Right ventricle myocardium inferior (tissue), 1 donor: Measurements from ENCODE around the gene IFI6. TPM values are rescaled to one million over a fixed set of nuclear protein-coding genes. Genes with fewer than 3 reads are reported as not detected.
A peak's percentile ranks its signal among the peaks of the same experiment; 100 is the strongest.
"Not testable (repeated sequence)": the region's sequence is repeated elsewhere in the genome, so short reads cannot be mapped to it uniquely, and the experiment has no call there.

ENCODE experiments used
- ATAC-seq: fragments of 200-7000 bp; cut with Tn5 transposase; one replicate; pipeline ENCODE4 v1.9.1; 2020; ENCODE audit warnings: mild to moderate bottlenecking, moderate library complexity
- DNase-seq: peaks from one replicate; pipeline ENCODE4 v3.0.0; 2021; ENCODE audit errors: missing footprints
- intact Hi-C: fragments of 100-400 bp; cut with DNase I; formaldehyde crosslinking; loops from one replicate; pipeline ENCODE4 v1.11.0; 2022
- long read RNA-seq: library from polyadenylated mRNA; unstranded; transcript quantifications from one replicate; pipeline ENCODE4 v2.0.0, GENCODE V29; 2021
- total RNA-seq: library from RNA; stranded (reverse); fragmentation: NEBNext Ultra II Directional; extraction: Animal tissue kit (Norgen Biotek cat#: 25700); gene quantifications from one replicate; pipeline ENCODE4 v1.2.1, GENCODE V29; 2021
- donor health status: DM: no; HTN: yes; CAD: no; lungs with severe emphysema.

IFI6 gene
- total RNA-seq = 34.6 TPM
- long read RNA-seq, transcript IFI6-202 (5 exons, 841 nt) = major isoform, 12 of 14 reads
- long read RNA-seq, partial matches to known transcripts = 0 of 14 reads
- long read RNA-seq, other reads (novel, unspliced or antisense) = 0 of 14 reads

- DNase-seq (peak; percentile 87), ATAC-seq (peak; percentile 98)
- intact Hi-C loops = loop anchor here (2.0 kb wide), 1 partner anchor 53 kb away; the partner anchor contains the start of gene FAM76A
These were observed at the start of gene IFI6 for GRCh38 chr1:27671964-27672749. Gene IFI6, minus strand, starts transcription at chr1:27672192. Its CDS starts 2,878 bp downstream, at chr1:27669314.

GRCh38 chr1:27719286-27720251 is 47.6 kb upstream of the IFI6 start:
- intact Hi-C loops = no loop called here
- no peak for DNase-seq
- no peak for ATAC-seq

- no peak for ATAC-seq
- intact Hi-C loops = no loop called here
These were observed 44.4 kb upstream of the IFI6 start for GRCh38 chr1:27716262-27716895.

GRCh38 chr1:27713869-27714513 is 42.0 kb upstream of the IFI6 start:
- intact Hi-C loops = no loop called here
- no peak for DNase-seq
- no peak for ATAC-seq

More at GRCh38 chr1:27716262-27716895, 44.4 kb upstream of the IFI6 start:
- DNase-seq = no peak

DNA sequence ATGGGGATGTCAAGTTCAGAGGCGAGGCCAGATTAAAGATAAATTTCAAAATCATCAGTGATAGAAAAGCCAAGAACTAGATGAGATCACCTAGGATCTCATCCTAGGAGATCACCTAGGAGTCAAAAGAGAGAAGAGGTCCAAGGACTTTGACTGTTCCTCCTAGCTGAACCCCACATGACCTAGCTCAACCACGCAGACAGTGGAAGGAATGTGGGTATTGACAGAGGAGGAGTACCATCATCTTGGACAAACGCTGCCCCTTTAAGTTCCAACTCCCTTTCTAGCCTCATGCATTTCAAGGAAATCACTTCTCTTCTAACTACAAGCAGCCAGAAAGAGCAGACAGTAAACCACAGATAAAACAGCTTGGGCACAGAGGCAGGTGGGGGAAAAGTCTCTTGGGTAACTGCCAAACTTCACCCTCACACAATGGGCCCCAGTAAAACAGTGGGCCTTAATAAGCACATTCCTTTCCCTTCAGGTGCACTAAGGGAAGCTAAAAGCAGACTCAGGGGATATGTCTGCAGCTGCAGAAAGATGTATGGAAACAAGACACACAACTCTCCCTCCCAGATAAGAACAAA is 41.2 kb upstream of the IFI6 start:
- DNase-seq (no peak), ATAC-seq (no peak)
- intact Hi-C loops = no loop called here

GRCh38 chr1:27710574-27710973 is 38.6 kb upstream of the IFI6 start:
- no peak for DNase-seq
- intact Hi-C loops = no loop called here
- no peak for ATAC-seq

GRCh38 chr1:27705545-27705944 is 33.6 kb upstream of the IFI6 start:
- ATAC-seq = no peak
- intact Hi-C loops = no loop called here

GRCh38 chr1:27704958-27705357 is 33.0 kb upstream of the IFI6 start:
- intact Hi-C loops = no loop called here
- DNase-seq (no peak), ATAC-seq (no peak)

More at GRCh38 chr1:27705545-27705944, 33.6 kb upstream of the IFI6 start:
- DNase-seq = no peak

DNA sequence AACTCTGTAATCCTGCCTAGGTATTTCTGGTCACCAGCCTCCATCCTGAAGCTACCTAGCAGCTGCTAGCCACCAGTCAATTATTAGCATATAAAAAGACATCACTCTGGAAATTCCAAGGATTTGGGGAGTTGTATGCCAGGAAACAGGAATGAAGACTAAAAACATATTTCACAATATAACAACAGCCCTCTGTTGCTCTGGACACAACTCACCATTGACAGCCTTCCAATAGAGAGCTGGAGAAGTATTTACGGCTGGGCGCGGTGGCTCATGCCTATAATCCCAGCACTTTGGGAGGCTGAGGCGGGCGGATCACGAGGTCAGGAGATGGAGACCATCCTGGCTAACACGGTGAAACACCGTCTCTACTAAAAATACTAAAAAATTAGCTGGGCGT is 24.8 kb upstream of the IFI6 start:
- ATAC-seq, intact Hi-C loops: not testable (repeated sequence)

DNA sequence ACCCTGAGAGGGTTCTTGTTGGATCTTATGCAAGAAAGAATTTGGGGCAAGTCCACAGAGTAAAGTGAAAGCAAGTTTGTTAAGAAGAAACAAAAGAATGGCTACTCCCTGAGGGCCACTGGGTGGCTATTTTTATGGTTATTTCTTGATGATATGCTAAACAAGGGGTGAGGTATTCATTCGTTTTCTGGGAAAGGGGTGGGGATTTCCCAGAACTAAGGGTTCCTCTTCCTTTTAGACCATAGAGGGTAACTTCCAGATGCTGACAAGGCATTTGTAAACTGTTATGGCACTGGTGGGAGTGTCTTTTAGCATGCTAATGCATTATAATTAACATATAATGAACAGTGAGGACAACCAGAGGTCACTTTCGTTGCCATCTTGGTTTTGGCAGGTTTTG is 18.2 kb upstream of the IFI6 start:
- intact Hi-C loops = no loop called here
- DNase-seq = no peak
- ATAC-seq = no peak

More for the DNA sequence above, 24.8 kb upstream of the IFI6 start:
- not testable (repeated sequence) for DNase-seq

GRCh38 chr1:27689423-27690173 is 17.6 kb upstream of the IFI6 start:
- peak; percentile 48 for ATAC-seq
- no peak for DNase-seq
- intact Hi-C loops = no loop called here

GRCh38 chr1:27687906-27688305 is 15.9 kb upstream of the IFI6 start:
- DNase-seq = no peak
- ATAC-seq = no peak
- intact Hi-C loops = no loop called here

DNA sequence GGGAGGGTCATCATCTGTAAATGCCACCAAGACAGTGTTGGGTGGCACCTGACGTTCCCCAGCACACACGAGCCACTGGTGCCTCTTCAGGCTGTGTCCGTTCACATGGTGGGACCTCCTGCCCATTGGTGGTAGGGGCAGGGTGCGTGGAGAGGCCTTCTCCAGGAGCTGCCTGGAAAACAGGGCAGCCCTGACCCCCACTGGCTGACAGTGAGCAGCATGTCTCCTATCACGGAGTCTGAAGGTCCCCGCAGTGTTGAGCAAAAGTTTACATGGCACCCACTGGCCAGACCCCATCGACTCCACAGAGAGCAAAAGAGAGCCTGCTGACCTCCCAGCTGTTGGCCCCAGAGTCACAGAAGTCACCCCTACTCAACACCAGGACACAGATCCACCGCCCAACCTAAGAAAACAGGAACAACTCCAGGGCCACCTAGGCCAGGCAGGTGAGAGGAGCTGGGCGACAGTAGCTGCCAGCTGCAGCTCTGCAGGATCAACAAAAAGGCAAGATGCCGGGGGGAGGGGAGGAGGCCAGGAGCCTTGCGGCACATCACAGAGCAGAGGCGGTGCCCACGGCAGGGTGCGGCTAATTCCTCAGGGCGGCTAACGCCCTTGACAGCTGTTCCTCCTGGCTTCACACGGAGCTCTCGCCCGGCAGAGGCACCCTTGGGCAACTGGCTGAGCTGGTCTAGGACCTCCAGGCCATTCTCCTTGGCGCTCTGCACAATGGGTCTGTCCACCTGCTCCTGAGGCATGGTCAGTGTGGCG is 14.4 kb upstream of the IFI6 start:
- no peak for ATAC-seq
- intact Hi-C loops = no loop called here

GRCh38 chr1:27684176-27684575 is 12.2 kb upstream of the IFI6 start:
- intact Hi-C loops = no loop called here
- no peak for DNase-seq
- ATAC-seq = no peak

More for the DNA sequence above, 14.4 kb upstream of the IFI6 start:
- no peak for DNase-seq

GRCh38 chr1:27682351-27682944 is 10.5 kb upstream of the IFI6 start:
- ATAC-seq (no peak), DNase-seq (no peak)
- intact Hi-C loops = no loop called here

GRCh38 chr1:27681580-27681979 is 9.6 kb upstream of the IFI6 start:
- ATAC-seq, DNase-seq, intact Hi-C loops: not testable (repeated sequence)
